NCI-H146 treated with DMSO at 0.1 percent for 48 hours (cell line): Measurements from ENCODE around the gene SDR42E2.
"Not testable (repeated sequence)": the region's sequence is repeated elsewhere in the genome, so short reads cannot be mapped to it uniquely, and the experiment has no call there.

Experiments used
- DNase-seq: peaks from one replicate; lab custom pipeline; 2025; ENCODE audit not compliant: unreplicated experiment; lab: John Stamatoyannopoulos, UW

SDR42E2 gene

GRCh38 chr16:22190776-22191531 is 28.6 kb downstream of the SDR42E2 start:
- DNase-seq: peak; percentile 100

GRCh38 chr16:22191532-22192260 is 29.4 kb downstream of the SDR42E2 start:
- DNase-seq: peak; percentile 42

GRCh38 chr16:22192261-22193062 is 30.2 kb downstream of the SDR42E2 start:
- DNase-seq: peak; percentile 65

- DNase-seq: no peak
Measured at GRCh38 chr16:22193063-22193411, 30.7 kb downstream of the SDR42E2 start.

GRCh38 chr16:22194707-22195444 is 32.6 kb downstream of the SDR42E2 start:
- no peak for DNase-seq

- DNase-seq: no peak
Measured at GRCh38 chr16:22195445-22195694, 33.1 kb downstream of the SDR42E2 start.

- peak; percentile 88 for DNase-seq
Measured at GRCh38 chr16:22195695-22196558, 33.6 kb downstream of the SDR42E2 start.

GRCh38 chr16:22196559-22197168 is 34.4 kb downstream of the SDR42E2 start:
- not testable (repeated sequence) for DNase-seq

- DNase-seq: no peak
Measured at GRCh38 chr16:22198547-22199293, 36.4 kb downstream of the SDR42E2 start.

GRCh38 chr16:22202261-22202637 is 39.9 kb downstream of the SDR42E2 start:
- no peak for DNase-seq

GRCh38 chr16:22203091-22203490 is 40.8 kb downstream of the SDR42E2 start:
- no peak for DNase-seq

- DNase-seq: no peak
Measured at GRCh38 chr16:22204091-22204655, 41.9 kb downstream of the SDR42E2 start.

- DNase-seq: no peak
Measured at GRCh38 chr16:22205577-22206012, 43.3 kb downstream of the SDR42E2 start.

- DNase-seq: peak; percentile 96
Measured at GRCh38 chr16:22206013-22206841, 43.9 kb downstream of the SDR42E2 start, which contains the start of gene EEF2K. Gene EEF2K (plus strand): TSS chr16:22206278. CDS start chr16:22225730, 19,452 bp downstream.

GRCh38 chr16:22206842-22207714 is 44.8 kb downstream of the SDR42E2 start:
- DNase-seq: no peak

- DNase-seq: no peak
Measured at GRCh38 chr16:22207715-22208360, 45.5 kb downstream of the SDR42E2 start.
